Panc1 (cell line): ENCODE measurements around the gene UGT1A10. TPM values are rescaled to one million over a fixed set of nuclear protein-coding genes. Genes with fewer than 3 reads are reported as not detected.

Source experiments
- ATAC-seq: fragments of 200-7000 bp; cut with Tn5 transposase; 2 replicates; pipeline ENCODE4 v1.9.1; 2020; ENCODE audit warnings: mild to moderate bottlenecking, moderate library complexity
- BruUV-seq: library from RNA; stranded (reverse); fragments of 400-500 nt; replicated peaks from 2 replicates; lab custom pipeline; 2021; lab: Mats Ljungman, UMichigan
- CTCF ChIA-PET: fragments of 300-600 bp; sonication (Branson Sonifier 250); formaldehyde crosslinking; loops from one replicate; lab custom pipeline; 2022; ENCODE audit warnings: antibody characterized with exemption; lab: Charles Lee
- POLR2A ChIA-PET: fragments of 300-600 bp; sonication (Branson Sonifier 250); formaldehyde crosslinking; loops from one replicate; lab custom pipeline; 2022; ENCODE audit warnings: antibody characterized with exemption; lab: Charles Lee
- DNase-seq: peaks from one replicate; pipeline ENCODE4 v3.0.0-alpha.2; 2010; ENCODE audit warnings: low read depth, low spot score
- H3K27ac ChIP-seq: 2 replicates; pipeline ENCODE4 v1.5.1; 2011; ENCODE audit warnings: mild to moderate bottlenecking, low read length, inconsistent platforms
- H3K27me3 ChIP-seq: fragments of 200-500 bp; sonication (Bioruptor generic); 2 replicates; pipeline ENCODE4 v1.6.0; 2014; ENCODE audit warnings: low read length, inconsistent platforms; ENCODE audit not compliant: control insufficient read depth, insufficient read depth
- H3K36me3 ChIP-seq: fragments of 200-500 bp; sonication (Bioruptor generic); 2 replicates; pipeline ENCODE4 v1.5.1; 2014; ENCODE audit warnings: inconsistent platforms, mild to moderate bottlenecking, low read length, moderate library complexity; ENCODE audit not compliant: control insufficient read depth, insufficient read depth
- H3K4me1 ChIP-seq: 2 replicates; pipeline ENCODE4 v1.5.1; 2011; ENCODE audit warnings: inconsistent platforms, mild to moderate bottlenecking, low read length, moderate library complexity; ENCODE audit not compliant: control insufficient read depth, insufficient read depth
- H3K4me3 ChIP-seq, 2 experiments: 2 replicates each; pipeline ENCODE4 v1.5.1; 2011 to 2012; ENCODE audit warnings: low read depth in 2 of 2, low read length in 2 of 2, mild to moderate bottlenecking in 2 of 2, inconsistent platforms in 1 of 2, moderate library complexity in 1 of 2
- H3K9me3 ChIP-seq: fragments of 200-500 bp; sonication (Bioruptor generic); 2 replicates; pipeline ENCODE4 v1.5.1; 2014; ENCODE audit warnings: low read depth, mild to moderate bottlenecking, inconsistent platforms, low read length, moderate library complexity; ENCODE audit not compliant: control insufficient read depth, insufficient read depth
- POLR2AphosphoS5 ChIP-seq: IDR thresholded peaks from 2 replicates; pipeline ENCODE4 v1.6.1; 2012; ENCODE audit warnings: mild to moderate bottlenecking, low read depth, low read length, moderate library complexity
- SIN3A ChIP-seq: IDR thresholded peaks from 2 replicates; pipeline ENCODE4 v1.6.1; 2012; ENCODE audit warnings: low read depth, mild to moderate bottlenecking, low read length, moderate library complexity, borderline replicate concordance; ENCODE audit not compliant: insufficient read depth
- TCF7L2 ChIP-seq: IDR thresholded peaks from 2 replicates; pipeline ENCODE4 v1.6.1; 2011; ENCODE audit warnings: mild to moderate bottlenecking, low read depth, low read length, inconsistent platforms
- in situ Hi-C: cut with HindIII; loops from 2 replicates; pipeline ENCODE4 v1.10.0; 2016; ENCODE audit warnings: low sequenced_read_pairs, low pct_unique_long_range_greater_than_20kb
- intact Hi-C: fragments of 100-400 bp; cut with micrococcal nuclease; formaldehyde crosslinking; loops from one replicate; pipeline ENCODE4 v1.10.0; 2022; ENCODE audit not compliant: unreplicated experiment
- total RNA-seq: library from RNA; stranded (reverse); gene quantifications from one replicate; pipeline ENCODE4 v1.2.1, GENCODE V29; 2021; ENCODE audit not compliant: unreplicated experiment
- TF ChIP-seq, protein P1 (sequence below): fragments of 450-650 bp; IDR thresholded peaks from 2 replicates; pipeline ENCODE4 v1.5.1; 2017; ENCODE audit warnings: mild to moderate bottlenecking
- TF ChIP-seq, protein P2 (sequence below), 2 experiments: IDR thresholded peaks; 2 replicates each; pipeline ENCODE4 v1.6.1; 2011 to 2012; ENCODE audit warnings: low read depth in 2 of 2, control low read depth in 1 of 2, low read length in 1 of 2, mild to moderate bottlenecking in 1 of 2, moderate library complexity in 1 of 2; ENCODE audit not compliant: insufficient read depth in 1 of 2

The UGT1A10 gene
- total RNA-seq, 1 experiment from 2014 or later, result not detected

DNA sequence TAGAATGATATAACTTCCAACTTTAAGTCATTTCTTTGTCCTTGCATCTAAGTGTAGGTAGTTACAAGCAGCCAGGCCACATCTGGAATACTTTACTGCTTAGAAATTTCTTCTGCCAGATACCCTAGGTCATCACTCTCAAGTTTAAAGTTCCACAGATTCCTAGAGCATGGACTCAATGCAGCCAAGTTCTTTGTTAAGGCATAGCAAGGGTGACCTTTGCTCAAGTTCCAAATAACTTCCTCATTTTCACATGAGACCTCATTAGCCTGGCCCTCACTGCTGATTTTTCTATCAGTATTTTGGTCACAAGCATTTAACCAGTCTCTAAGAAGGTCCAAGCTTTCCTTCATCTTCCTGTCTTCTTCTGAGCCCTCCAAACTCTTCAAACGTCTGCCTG lies 27.7 kb downstream of the UGT1A10 start:
- intact Hi-C loops, result no loop called here

DNA sequence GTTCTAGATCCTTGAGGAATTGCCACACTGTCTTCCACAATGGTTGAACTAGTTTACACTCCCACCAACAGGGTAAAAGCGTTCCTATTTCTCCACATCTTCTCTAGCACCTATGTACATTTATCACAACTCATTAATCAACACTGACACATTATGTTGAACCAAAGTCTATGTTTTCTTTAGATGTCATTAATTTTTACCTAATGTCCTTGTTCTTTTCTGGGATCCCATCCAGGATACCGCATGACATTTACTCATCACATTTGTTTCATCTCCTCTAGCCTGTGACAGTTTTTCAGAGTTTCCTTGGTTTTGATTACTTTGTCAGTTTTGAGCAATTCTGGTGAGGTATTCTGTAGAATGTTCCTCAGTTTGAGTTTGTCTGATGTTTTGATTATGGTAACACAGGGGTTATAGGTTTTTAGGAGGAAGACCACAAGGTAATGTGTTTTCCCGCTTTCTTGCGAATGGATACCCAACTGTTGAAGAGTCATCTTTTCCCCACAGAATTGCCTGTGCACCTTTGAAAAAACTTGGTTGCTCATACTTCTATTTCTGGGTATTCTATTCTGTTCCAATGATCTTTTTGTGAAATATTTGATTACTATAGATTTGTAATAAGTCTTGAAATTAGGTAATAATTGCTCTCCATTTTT lies 32.5 kb downstream of the UGT1A10 start:
- ATAC-seq, result no peak
- TF ChIP-seq, protein P1, sequence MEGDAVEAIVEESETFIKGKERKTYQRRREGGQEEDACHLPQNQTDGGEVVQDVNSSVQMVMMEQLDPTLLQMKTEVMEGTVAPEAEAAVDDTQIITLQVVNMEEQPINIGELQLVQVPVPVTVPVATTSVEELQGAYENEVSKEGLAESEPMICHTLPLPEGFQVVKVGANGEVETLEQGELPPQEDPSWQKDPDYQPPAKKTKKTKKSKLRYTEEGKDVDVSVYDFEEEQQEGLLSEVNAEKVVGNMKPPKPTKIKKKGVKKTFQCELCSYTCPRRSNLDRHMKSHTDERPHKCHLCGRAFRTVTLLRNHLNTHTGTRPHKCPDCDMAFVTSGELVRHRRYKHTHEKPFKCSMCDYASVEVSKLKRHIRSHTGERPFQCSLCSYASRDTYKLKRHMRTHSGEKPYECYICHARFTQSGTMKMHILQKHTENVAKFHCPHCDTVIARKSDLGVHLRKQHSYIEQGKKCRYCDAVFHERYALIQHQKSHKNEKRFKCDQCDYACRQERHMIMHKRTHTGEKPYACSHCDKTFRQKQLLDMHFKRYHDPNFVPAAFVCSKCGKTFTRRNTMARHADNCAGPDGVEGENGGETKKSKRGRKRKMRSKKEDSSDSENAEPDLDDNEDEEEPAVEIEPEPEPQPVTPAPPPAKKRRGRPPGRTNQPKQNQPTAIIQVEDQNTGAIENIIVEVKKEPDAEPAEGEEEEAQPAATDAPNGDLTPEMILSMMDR, result no peak
- TF ChIP-seq, protein P2, sequence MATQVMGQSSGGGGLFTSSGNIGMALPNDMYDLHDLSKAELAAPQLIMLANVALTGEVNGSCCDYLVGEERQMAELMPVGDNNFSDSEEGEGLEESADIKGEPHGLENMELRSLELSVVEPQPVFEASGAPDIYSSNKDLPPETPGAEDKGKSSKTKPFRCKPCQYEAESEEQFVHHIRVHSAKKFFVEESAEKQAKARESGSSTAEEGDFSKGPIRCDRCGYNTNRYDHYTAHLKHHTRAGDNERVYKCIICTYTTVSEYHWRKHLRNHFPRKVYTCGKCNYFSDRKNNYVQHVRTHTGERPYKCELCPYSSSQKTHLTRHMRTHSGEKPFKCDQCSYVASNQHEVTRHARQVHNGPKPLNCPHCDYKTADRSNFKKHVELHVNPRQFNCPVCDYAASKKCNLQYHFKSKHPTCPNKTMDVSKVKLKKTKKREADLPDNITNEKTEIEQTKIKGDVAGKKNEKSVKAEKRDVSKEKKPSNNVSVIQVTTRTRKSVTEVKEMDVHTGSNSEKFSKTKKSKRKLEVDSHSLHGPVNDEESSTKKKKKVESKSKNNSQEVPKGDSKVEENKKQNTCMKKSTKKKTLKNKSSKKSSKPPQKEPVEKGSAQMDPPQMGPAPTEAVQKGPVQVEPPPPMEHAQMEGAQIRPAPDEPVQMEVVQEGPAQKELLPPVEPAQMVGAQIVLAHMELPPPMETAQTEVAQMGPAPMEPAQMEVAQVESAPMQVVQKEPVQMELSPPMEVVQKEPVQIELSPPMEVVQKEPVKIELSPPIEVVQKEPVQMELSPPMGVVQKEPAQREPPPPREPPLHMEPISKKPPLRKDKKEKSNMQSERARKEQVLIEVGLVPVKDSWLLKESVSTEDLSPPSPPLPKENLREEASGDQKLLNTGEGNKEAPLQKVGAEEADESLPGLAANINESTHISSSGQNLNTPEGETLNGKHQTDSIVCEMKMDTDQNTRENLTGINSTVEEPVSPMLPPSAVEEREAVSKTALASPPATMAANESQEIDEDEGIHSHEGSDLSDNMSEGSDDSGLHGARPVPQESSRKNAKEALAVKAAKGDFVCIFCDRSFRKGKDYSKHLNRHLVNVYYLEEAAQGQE (IDR thresholded peaks at IDR 0.05; ENCODE audit: insufficient read depth in 1 of 2, low read depth in 2 of 2, low read length in 1 of 2), result no peak
- TF ChIP-seq TCF7L2 (no peak), SIN3A (no peak), POLR2AphosphoS5 (no peak)
- Histone ChIP-seq H3K36me3 (no peaks in the 10 kb centered on the region), H3K27me3 (no peaks in the 10 kb centered on the region), H3K4me3 (no peak overlapping the region), H3K27ac (no peak overlapping the region), H3K4me1 (no peaks in the 10 kb centered on the region), H3K9me3 (no peaks in the 10 kb centered on the region)
- in situ Hi-C loops (no loop called here), intact Hi-C loops (no loop called here)
- ChIA-PET CTCF (no interaction called here), POLR2A (no interaction called here)
- BruUV-seq, result no TSS peak
- DNase-seq, result no peak

More for the DNA sequence above, 27.7 kb downstream of the UGT1A10 start:
- Histone ChIP-seq H3K9me3 (no peaks in the 10 kb centered on the region), H3K4me1 (no peaks in the 10 kb centered on the region), H3K36me3 (no peaks in the 10 kb centered on the region), H3K4me3 (no peak overlapping the region), H3K27ac (no peak overlapping the region), H3K27me3 (peaks cover 6% of the 10 kb centered on the region)
- BruUV-seq, result no TSS peak
- ATAC-seq (no peak), DNase-seq (no peak)
- in situ Hi-C loops, result no loop called here
- TF ChIP-seq, protein P2 (IDR thresholded peaks at IDR 0.05; ENCODE audit: insufficient read depth in 1 of 2, low read depth in 2 of 2, low read length in 1 of 2), result no peak
- TF ChIP-seq, protein P1, result no peak
- TF ChIP-seq TCF7L2 (no peak), SIN3A (no peak), POLR2AphosphoS5 (no peak)
- ChIA-PET POLR2A (no interaction called here), CTCF (no interaction called here)
